Kidney (tissue), 14 donors: ENCODE measurements around the gene THSD4. TPM values are rescaled to one million over a fixed set of nuclear protein-coding genes. Genes with fewer than 3 reads are reported as not detected.

Source experiments
- DNase-seq, 5 donors: peaks; one replicate each; pipeline ENCODE4 v3.0.0-alpha.2; 2013 to 2020
- FAIRE-seq: peaks from 2 replicates; lab custom pipeline; 2012; peaks lifted over from hg19 to GRCh38; lab: Jason Lieb, UNC
- H3K27ac ChIP-seq, 2 donors: one replicate each; pipeline ENCODE4 v1.7.0; 2013; ENCODE audit warnings: low read depth in 2 of 2, low read length in 2 of 2, inconsistent platforms in 1 of 2
- H3K27me3 ChIP-seq: one replicate; pipeline ENCODE4 v1.7.1; 2013; ENCODE audit warnings: low read length, inconsistent platforms; ENCODE audit not compliant: control insufficient read depth, insufficient read depth
- H3K36me3 ChIP-seq, 3 donors: one replicate each; pipeline versions ENCODE4 v1.7.0 to v1.7.1; 2013; ENCODE audit warnings: low read length in 3 of 3, control low read depth in 1 of 3, inconsistent platforms in 1 of 3; ENCODE audit not compliant: insufficient read depth in 3 of 3, control insufficient read depth in 2 of 3
- H3K4me1 ChIP-seq, 3 donors: one replicate each; pipeline versions ENCODE4 v1.7.0 to v1.7.1; 2013; ENCODE audit warnings: low read length in 3 of 3, inconsistent platforms in 1 of 3, low read depth in 1 of 3; ENCODE audit not compliant: control insufficient read depth in 2 of 3, insufficient read depth in 2 of 3
- H3K4me3 ChIP-seq, 3 donors: one replicate each; pipeline versions ENCODE4 v1.7.0 to v1.8.1; 2013; ENCODE audit warnings: low read length in 3 of 3, control low read depth in 1 of 3, inconsistent platforms in 1 of 3
- H3K9ac ChIP-seq, 3 donors: one replicate each; pipeline versions ENCODE4 v1.7.0 to v1.7.1; 2013; ENCODE audit warnings: low read length in 3 of 3, control low read depth in 1 of 3, inconsistent platforms in 1 of 3
- H3K9me3 ChIP-seq, 3 donors: one replicate each; pipeline versions ENCODE4 v1.7.0 to v1.7.1; 2013; ENCODE audit warnings: low read length in 3 of 3, control low read depth in 1 of 3, inconsistent platforms in 1 of 3; ENCODE audit not compliant: control insufficient read depth in 2 of 3, insufficient read depth in 1 of 3
- intact Hi-C: fragments of 100-400 bp; cut with DNase I; formaldehyde crosslinking; loops from one replicate; pipeline ENCODE4 v1.11.1; 2022
- polyA plus RNA-seq: library from polyadenylated mRNA; stranded (reverse); fragments of 350-450 nt; fragmentation: Illumina TruSeq; extraction: RNeasy Lipid Tissue Mini Kit (QIAGEN cat#74804); gene quantifications from one replicate; pipeline ENCODE4 v1.2.3, GENCODE V29; 2014; ENCODE audit warnings: low read depth, low replicate concordance; ENCODE audit not compliant: insufficient read depth
- total RNA-seq: library from RNA; stranded (reverse); fragmentation: NEBNext Ultra II Directional; extraction: Animal tissue kit (Norgen Biotek cat#: 25700); gene quantifications from one replicate; pipeline ENCODE4 v1.2.1, GENCODE V29; 2021
- TF ChIP-seq, protein P1 (sequence below): IDR thresholded peaks from 3 replicates; pipeline ENCODE4 v1.5.1; 2012; ENCODE audit warnings: mild to moderate bottlenecking, moderate library complexity, borderline replicate concordance; ENCODE audit not compliant: insufficient read depth; ENCODE audit errors: extremely low read depth
- donor health status: control.
- donor health status: control.
- donor health status: control.
- donor health status: control.
- donor health status: control.
- donor health status: DM: yes; HTN: yes; CAD: no.
- donor health status: Normal renal cell carcinoma (clear cell type).

The THSD4 gene
- total and polyA plus RNA-seq, 2 donors from 2014 or later, result 9.4 to 36.3 TPM

DNA sequence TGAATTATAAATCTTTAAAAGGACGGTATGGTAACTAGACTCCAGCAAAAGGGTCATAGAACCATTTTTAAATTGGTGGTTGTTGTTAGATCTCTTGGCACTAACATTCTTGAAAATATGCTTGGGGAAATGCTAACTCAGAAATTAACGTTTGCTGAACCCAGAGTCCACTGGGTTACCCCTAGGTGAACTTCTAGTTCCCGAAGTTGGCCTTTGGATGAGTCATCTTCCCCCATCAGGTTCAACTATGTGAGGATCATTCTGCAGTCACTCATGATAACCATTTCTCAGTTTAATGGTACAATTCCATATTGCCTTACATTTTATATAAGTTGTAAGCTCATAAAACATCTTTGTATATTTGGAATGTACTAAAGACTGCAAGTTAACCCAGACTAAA lies 204.7 kb downstream of the THSD4 start:
- Histone ChIP-seq H3K36me3 (no peaks in the 10 kb centered on the region), H3K27ac (no peak overlapping the region), H3K27me3 (no peaks in the 10 kb centered on the region), H3K4me3 (no peak overlapping the region), H3K4me1 (no peaks in the 10 kb centered on the region), H3K9ac (no peak overlapping the region), H3K9me3 (no peaks in the 10 kb centered on the region)
- FAIRE-seq (no peak), DNase-seq (no peak)
- intact Hi-C loops, result no loop called here
- TF ChIP-seq, protein P1, sequence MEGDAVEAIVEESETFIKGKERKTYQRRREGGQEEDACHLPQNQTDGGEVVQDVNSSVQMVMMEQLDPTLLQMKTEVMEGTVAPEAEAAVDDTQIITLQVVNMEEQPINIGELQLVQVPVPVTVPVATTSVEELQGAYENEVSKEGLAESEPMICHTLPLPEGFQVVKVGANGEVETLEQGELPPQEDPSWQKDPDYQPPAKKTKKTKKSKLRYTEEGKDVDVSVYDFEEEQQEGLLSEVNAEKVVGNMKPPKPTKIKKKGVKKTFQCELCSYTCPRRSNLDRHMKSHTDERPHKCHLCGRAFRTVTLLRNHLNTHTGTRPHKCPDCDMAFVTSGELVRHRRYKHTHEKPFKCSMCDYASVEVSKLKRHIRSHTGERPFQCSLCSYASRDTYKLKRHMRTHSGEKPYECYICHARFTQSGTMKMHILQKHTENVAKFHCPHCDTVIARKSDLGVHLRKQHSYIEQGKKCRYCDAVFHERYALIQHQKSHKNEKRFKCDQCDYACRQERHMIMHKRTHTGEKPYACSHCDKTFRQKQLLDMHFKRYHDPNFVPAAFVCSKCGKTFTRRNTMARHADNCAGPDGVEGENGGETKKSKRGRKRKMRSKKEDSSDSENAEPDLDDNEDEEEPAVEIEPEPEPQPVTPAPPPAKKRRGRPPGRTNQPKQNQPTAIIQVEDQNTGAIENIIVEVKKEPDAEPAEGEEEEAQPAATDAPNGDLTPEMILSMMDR, result no peak

- H3K36me3 ChIP-seq, result no peaks in the 10 kb centered on the region
- no peak for FAIRE-seq
Measured at GRCh38 chr15:71323082-71323481, 207.8 kb downstream of the THSD4 start.

GRCh38 chr15:71323584-71323983 lies 208.3 kb downstream of the THSD4 start:
- Histone ChIP-seq H3K27me3 (no peaks in the 10 kb centered on the region), H3K9ac (no peak overlapping the region), H3K36me3 (no peaks in the 10 kb centered on the region), H3K9me3 (no peaks in the 10 kb centered on the region), H3K27ac (no peak overlapping the region), H3K4me1 (peaks cover 0 to 20% (median 5%) of the 10 kb centered on the region in 3 donors), H3K4me3 (no peak overlapping the region)
- FAIRE-seq, result no peak
- TF ChIP-seq, protein P1, result no peak
- peak in 1 of 5 donors; percentile 61 for DNase-seq
- intact Hi-C loops, result no loop called here

More at GRCh38 chr15:71323082-71323481, 207.8 kb downstream of the THSD4 start:
- intact Hi-C loops, result no loop called here
- TF ChIP-seq, protein P1, result no peak
- no peak for DNase-seq
- H3K4me1 ChIP-seq, result peaks cover 0 to 15% (median 4%) of the 10 kb centered on the region in 3 donors
- H3K4me3 ChIP-seq, result no peak overlapping the region
- H3K27me3 ChIP-seq, result no peaks in the 10 kb centered on the region
- no peaks in the 10 kb centered on the region for H3K9me3 ChIP-seq
- no peak overlapping the region for H3K27ac ChIP-seq
- H3K9ac ChIP-seq, result no peak overlapping the region

DNA sequence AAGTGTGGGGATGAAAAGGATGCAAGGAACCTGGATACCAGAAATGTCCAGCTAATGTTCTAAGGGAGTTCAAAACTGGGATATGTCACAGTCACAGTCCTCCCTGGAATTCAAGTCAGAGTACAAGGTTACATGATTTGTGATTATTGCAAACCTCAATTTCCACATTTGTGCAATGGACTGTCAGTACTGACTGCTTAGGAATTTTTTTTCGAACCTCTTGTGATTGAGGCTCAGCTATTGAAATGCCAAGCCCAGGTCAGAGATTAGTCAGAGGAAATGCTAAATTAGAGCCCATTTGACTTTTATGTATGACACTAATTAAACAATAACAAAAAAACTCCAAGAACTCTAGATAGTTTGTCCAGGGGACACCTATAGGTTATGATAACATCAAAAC lies 210.2 kb downstream of the THSD4 start:
- FAIRE-seq (no peak), DNase-seq (peak in 1 of 5 donors; percentile 23)
- intact Hi-C loops, result no loop called here
- Histone ChIP-seq H3K9ac (no peak overlapping the region), H3K4me1 (peaks cover 3 to 38% (median 12%) of the 10 kb centered on the region in 3 donors), H3K27me3 (no peaks in the 10 kb centered on the region), H3K27ac (no peak overlapping the region), H3K4me3 (no peak overlapping the region), H3K36me3 (no peaks in the 10 kb centered on the region), H3K9me3 (no peaks in the 10 kb centered on the region)
- TF ChIP-seq, protein P1, result no peak
